GM23248 (cell line): ENCODE data around the gene SGPP1. TPM values are rescaled to one million over a fixed set of nuclear protein-coding genes. Genes with fewer than 3 reads are reported as not detected.

Experiments
- DNase-seq: peaks from one replicate; pipeline ENCODE4 v3.0.0-alpha.2; 2015
- H2AFZ ChIP-seq: fragments of 200-600 bp; sonication (generic); 2 replicates; pipeline ENCODE4 v1.6.1; 2016; ENCODE audit warnings: antibody characterized with exemption
- H3F3A ChIP-seq: fragments of 200-600 bp; sonication (generic); 2 replicates; pipeline ENCODE4 v1.6.1; 2016; ENCODE audit warnings: mild to moderate bottlenecking, antibody characterized with exemption, mixed run types; ENCODE audit not compliant: insufficient read depth
- H3K27ac ChIP-seq: fragments of 200-600 bp; sonication (generic); 2 replicates; pipeline ENCODE4 v1.5.1; 2016; ENCODE audit warnings: mild to moderate bottlenecking
- H3K27me3 ChIP-seq: fragments of 200-600 bp; sonication (generic); replicated peaks from 2 replicates; pipeline ENCODE4 v1.6.1; 2016; ENCODE audit warnings: mild to moderate bottlenecking; ENCODE audit not compliant: insufficient read depth
- H3K36me3 ChIP-seq: fragments of 200-600 bp; sonication (generic); 2 replicates; pipeline ENCODE4 v1.6.1; 2016; ENCODE audit warnings: low read depth, mild to moderate bottlenecking
- H3K4me1 ChIP-seq: fragments of 200-600 bp; sonication (generic); 2 replicates; pipeline ENCODE4 v1.6.1; 2016; ENCODE audit warnings: mild to moderate bottlenecking; ENCODE audit not compliant: insufficient read depth
- H3K4me2 ChIP-seq: fragments of 200-600 bp; sonication (generic); one replicate; pipeline ENCODE4 v1.6.1; 2016; ENCODE audit warnings: mild to moderate bottlenecking; ENCODE audit not compliant: unreplicated experiment
- H3K4me3 ChIP-seq: fragments of 200-600 bp; sonication (generic); 2 replicates; pipeline ENCODE4 v1.5.1; 2016; ENCODE audit warnings: mild to moderate bottlenecking
- H3K79me2 ChIP-seq: fragments of 200-600 bp; sonication (generic); 2 replicates; pipeline ENCODE4 v1.6.1; 2016; ENCODE audit warnings: mild to moderate bottlenecking; ENCODE audit not compliant: insufficient read depth
- H3K9ac ChIP-seq: fragments of 200-600 bp; sonication (generic); 2 replicates; pipeline ENCODE4 v1.6.1; 2016; ENCODE audit warnings: mild to moderate bottlenecking
- H3K9me2 ChIP-seq: fragments of 200-600 bp; sonication (generic); 2 replicates; pipeline ENCODE4 v1.6.1; 2016; ENCODE audit warnings: mixed run types, mild to moderate bottlenecking, moderate library complexity; ENCODE audit not compliant: insufficient read depth
- H3K9me3 ChIP-seq: fragments of 200-600 bp; sonication (generic); one replicate; pipeline ENCODE4 v1.6.1; 2017; ENCODE audit warnings: low read depth
- H4K20me1 ChIP-seq: fragments of 200-600 bp; sonication (generic); 2 replicates; pipeline ENCODE4 v1.6.0; 2016; ENCODE audit not compliant: insufficient read depth
- EZH2 ChIP-seq: fragments of 200-600 bp; sonication (generic); IDR thresholded peaks from 2 replicates; pipeline ENCODE4 v1.6.1; 2018; ENCODE audit warnings: antibody characterized with exemption, mild to moderate bottlenecking; ENCODE audit not compliant: insufficient read depth, poor library complexity, severe bottlenecking
- EZH2phosphoT487 ChIP-seq: fragments of 200-600 bp; sonication (generic); IDR thresholded peaks from 2 replicates; pipeline ENCODE4 v1.6.1; 2018; ENCODE audit warnings: antibody characterized with exemption, moderate library complexity, mild to moderate bottlenecking, low read depth; ENCODE audit not compliant: insufficient read depth
- WGBS, 2 experiments: methylation state at CpG; one replicate each; pipeline ENCODE4 v1.1.6; 2015 to 2017; ENCODE audit warnings: low lambda C conversion rate in 2 of 2, low coverage in 1 of 2; ENCODE audit errors: missing lambda C conversion rate in 2 of 2; 5-methylcytosine and 5-hydroxymethylcytosine counted together
- in situ Hi-C: fragments of 300-500 bp; cut with MboI; formaldehyde crosslinking; loops from 2 replicates; pipeline ENCODE4 v1.15.0; 2020
- polyA plus RNA-seq: library from polyadenylated mRNA; unstranded; fragments of >200 nt; fragmentation: Nextera tagmentation; extraction: Ambion mirVana; gene quantifications from 2 replicates; pipeline ENCODE4 v1.2.1, GENCODE V29; 2016
- total RNA-seq: library from RNA; depleted of rRNA; stranded (reverse); fragments of >200 nt; shearing (Covaris generic); gene quantifications from 2 replicates; pipeline ENCODE4 v1.2.3, GENCODE V29; 2014

Gene SGPP1
- total and polyA plus RNA-seq, 2 experiments from 2014 or later, result 19.6 to 44.5 TPM

- Histone ChIP-seq H3K36me3 (0 out of 2 replicates have a peak, but pooled peaks cover 13% of the 10 kb centered on the region), H2AFZ (no peak overlapping the region), H3K9ac (no peak overlapping the region), H3K27me3 (no peaks in the 10 kb centered on the region), H3F3A (peaks cover 22% of the 10 kb centered on the region), H4K20me1 (no peaks in the 10 kb centered on the region), H3K4me2 (no peak overlapping the region), H3K9me3 (peaks cover 6% of the 10 kb centered on the region), H3K27ac (no peak overlapping the region), H3K9me2 (no peaks in the 10 kb centered on the region), H3K4me1 (peaks cover 13% of the 10 kb centered on the region), H3K79me2 (peaks cover 56% of the 10 kb centered on the region), H3K4me3 (no peak overlapping the region)
- TF ChIP-seq EZH2phosphoT487 (no peak), EZH2 (no peak)
- 76 to 78% methylated on average over 2 of the region's 2 CpGs for WGBS, 2 experiments
- peak; percentile 61 for DNase-seq
- in situ Hi-C loops, result no loop called here
These were observed 10.2 kb downstream of the SGPP1 start for GRCh38 chr14:63717702-63718101.

GRCh38 chr14:63715360-63715759, 12.5 kb downstream of the SGPP1 start:
- 99 to 100% methylated on average over 2 of the region's 2 CpGs for WGBS, 2 experiments
- H3K79me2 ChIP-seq, result peaks cover 53% of the 10 kb centered on the region
- no peaks in the 10 kb centered on the region for H3K27me3 ChIP-seq

GRCh38 chr14:63713764-63714163, 14.1 kb downstream of the SGPP1 start:
- no peak overlapping the region for H2AFZ ChIP-seq
- peak overlapping the region; percentile 63 for H3K27ac ChIP-seq
- 0 out of 2 replicates have a peak, but pooled peaks cover 8% of the 10 kb centered on the region for H3K36me3 ChIP-seq
- H3K4me2 ChIP-seq, result no peak overlapping the region
- DNase-seq, result peak; percentile 86
- H3K27me3 ChIP-seq, result no peaks in the 10 kb centered on the region
- in situ Hi-C loops, result no loop called here
- H3K4me3 ChIP-seq, result no peak overlapping the region
- H4K20me1 ChIP-seq, result no peaks in the 10 kb centered on the region
- TF ChIP-seq EZH2, result no peak
- TF ChIP-seq EZH2phosphoT487, result no peak
- peaks cover 22% of the 10 kb centered on the region for H3F3A ChIP-seq
- peaks cover 13% of the 10 kb centered on the region for H3K4me1 ChIP-seq
- H3K9me2 ChIP-seq, result no peaks in the 10 kb centered on the region
- H3K9me3 ChIP-seq, result peaks cover 6% of the 10 kb centered on the region
- H3K79me2 ChIP-seq, result peaks cover 56% of the 10 kb centered on the region
- no peak overlapping the region for H3K9ac ChIP-seq

More at GRCh38 chr14:63715360-63715759, 12.5 kb downstream of the SGPP1 start:
- peaks cover 22% of the 10 kb centered on the region for H3F3A ChIP-seq
- in situ Hi-C loops, result no loop called here
- no peak for DNase-seq
- H3K9ac ChIP-seq, result no peak overlapping the region
- no peak overlapping the region for H2AFZ ChIP-seq
- no peak overlapping the region for H3K4me2 ChIP-seq
- no peak overlapping the region for H3K4me3 ChIP-seq
- peaks cover 13% of the 10 kb centered on the region for H3K4me1 ChIP-seq
- H3K27ac ChIP-seq, result no peak overlapping the region
- TF ChIP-seq EZH2 (no peak), EZH2phosphoT487 (no peak)
- H4K20me1 ChIP-seq, result no peaks in the 10 kb centered on the region
- no peaks in the 10 kb centered on the region for H3K9me2 ChIP-seq
- peaks cover 6% of the 10 kb centered on the region for H3K9me3 ChIP-seq
- H3K36me3 ChIP-seq, result 0 out of 2 replicates have a peak, but pooled peaks cover 8% of the 10 kb centered on the region

- H3K79me2 ChIP-seq, result peaks cover 61% of the 10 kb centered on the region
- H3K9me2 ChIP-seq, result no peaks in the 10 kb centered on the region
- 98% methylated on average over 2 of the region's 2 CpGs for WGBS, 2 experiments
- no peak overlapping the region for H3K4me2 ChIP-seq
- peak overlapping the region; percentile 63 for H3K27ac ChIP-seq
- H3F3A ChIP-seq, result peaks cover 22% of the 10 kb centered on the region
- H4K20me1 ChIP-seq, result no peaks in the 10 kb centered on the region
- H3K36me3 ChIP-seq, result 0 out of 2 replicates have a peak, but pooled peaks cover 8% of the 10 kb centered on the region
- no peaks in the 10 kb centered on the region for H3K27me3 ChIP-seq
- H3K9me3 ChIP-seq, result peaks cover 6% of the 10 kb centered on the region
- no peak overlapping the region for H3K4me3 ChIP-seq
- TF ChIP-seq EZH2phosphoT487 (no peak), EZH2 (no peak)
- no peak overlapping the region for H2AFZ ChIP-seq
- in situ Hi-C loops, result no loop called here
- peak; percentile 3 for DNase-seq
- H3K4me1 ChIP-seq, result peaks cover 13% of the 10 kb centered on the region
- H3K9ac ChIP-seq, result no peak overlapping the region
These were observed 14.8 kb downstream of the SGPP1 start for GRCh38 chr14:63713058-63713457.

GRCh38 chr14:63712123-63712522, 15.7 kb downstream of the SGPP1 start:
- no peak for TF ChIP-seq EZH2phosphoT487
- no peak for TF ChIP-seq EZH2
- in situ Hi-C loops, result no loop called here
- no peak for DNase-seq
- 0 out of 2 replicates have a peak, but pooled peaks cover 8% of the 10 kb centered on the region for H3K36me3 ChIP-seq
- no peaks in the 10 kb centered on the region for H4K20me1 ChIP-seq
- no peaks in the 10 kb centered on the region for H3K9me2 ChIP-seq
- peaks cover 17% of the 10 kb centered on the region for H3F3A ChIP-seq
- no peaks in the 10 kb centered on the region for H3K27me3 ChIP-seq
- H2AFZ ChIP-seq, result no peak overlapping the region
- no peak overlapping the region for H3K9ac ChIP-seq
- no peak overlapping the region for H3K27ac ChIP-seq
- H3K4me2 ChIP-seq, result no peak overlapping the region
- no peak overlapping the region for H3K4me3 ChIP-seq
- H3K79me2 ChIP-seq, result peaks cover 56% of the 10 kb centered on the region
- peaks cover 13% of the 10 kb centered on the region for H3K4me1 ChIP-seq
- H3K9me3 ChIP-seq, result no peaks in the 10 kb centered on the region
